GM23338 (cell line): Measurements from ENCODE around the gene COL16A1. TPM values are rescaled to one million over a fixed set of nuclear protein-coding genes. Genes with fewer than 3 reads are reported as not detected.

ENCODE experiments used
- ATAC-seq: fragments of 200-7000 bp; cut with Tn5 transposase; 3 replicates; pipeline ENCODE4 v1.9.1; 2020
- DNase-seq: peaks from one replicate; pipeline ENCODE4 v3.0.0-alpha.2; 2015; ENCODE audit warnings: low spot score
- H2AFZ ChIP-seq: fragments of 200-600 bp; sonication (generic); 2 replicates; pipeline ENCODE4 v1.8.0; 2016; ENCODE audit warnings: antibody characterized with exemption, mild to moderate bottlenecking, moderate library complexity
- H3F3A ChIP-seq: fragments of 200-600 bp; sonication (generic); replicated peaks from 2 replicates; pipeline ENCODE4 v1.8.0; 2017; ENCODE audit warnings: antibody characterized with exemption, mixed run types, low read depth
- H3K27ac ChIP-seq: fragments of 200-600 bp; sonication (generic); 2 replicates; pipeline ENCODE4 v1.6.1; 2016; ENCODE audit warnings: low read depth
- H3K27me3 ChIP-seq: fragments of 200-600 bp; sonication (generic); 2 replicates; pipeline ENCODE4 v1.8.0; 2016; ENCODE audit warnings: mild to moderate bottlenecking, mixed run types, moderate library complexity; ENCODE audit not compliant: insufficient read depth
- H3K36me3 ChIP-seq: fragments of 200-600 bp; sonication (generic); 2 replicates; pipeline ENCODE4 v1.8.0; 2016; ENCODE audit warnings: mild to moderate bottlenecking; ENCODE audit not compliant: insufficient read depth
- H3K4me1 ChIP-seq: fragments of 200-600 bp; sonication (generic); 2 replicates; pipeline ENCODE4 v1.8.0; 2016; ENCODE audit warnings: mild to moderate bottlenecking, moderate library complexity; ENCODE audit not compliant: insufficient read depth
- H3K4me2 ChIP-seq: fragments of 200-600 bp; sonication (generic); 2 replicates; pipeline ENCODE4 v1.7.1; 2017; ENCODE audit warnings: mixed run types
- H3K4me3 ChIP-seq: fragments of 200-600 bp; sonication (generic); 2 replicates; pipeline ENCODE4 v1.6.1; 2016; ENCODE audit warnings: mixed run types
- H3K79me2 ChIP-seq: fragments of 200-600 bp; sonication (generic); replicated peaks from 2 replicates; pipeline ENCODE4 v1.8.0; 2017; ENCODE audit warnings: mild to moderate bottlenecking; ENCODE audit not compliant: insufficient read depth
- H3K9me2 ChIP-seq: fragments of 200-600 bp; sonication (generic); 2 replicates; pipeline ENCODE4 v1.8.0; 2017; ENCODE audit not compliant: insufficient read depth
- H4K20me1 ChIP-seq: fragments of 200-600 bp; sonication (generic); replicated peaks from 2 replicates; pipeline ENCODE4 v1.8.0; 2017; ENCODE audit warnings: mild to moderate bottlenecking; ENCODE audit not compliant: insufficient read depth
- H3K27ac Mint-ChIP-seq: 2 replicates; pipeline ENCODE4 v1.8.0; 2020; ENCODE audit warnings: inconsistent platforms, mild to moderate bottlenecking, moderate library complexity, mixed read lengths
- H3K27me3 Mint-ChIP-seq: 3 replicates; pipeline ENCODE4 v1.8.0; 2022; ENCODE audit warnings: low read depth, mild to moderate bottlenecking, moderate library complexity, mixed read lengths, inconsistent platforms; ENCODE audit not compliant: insufficient read depth, poor library complexity
- H3K36me3 Mint-ChIP-seq: 3 replicates; pipeline ENCODE4 v1.8.0; 2021; ENCODE audit warnings: low read depth, mild to moderate bottlenecking, inconsistent platforms, moderate library complexity, mixed read lengths
- H3K4me1 Mint-ChIP-seq: 3 replicates; pipeline ENCODE4 v1.8.0; 2020; ENCODE audit warnings: mild to moderate bottlenecking, inconsistent platforms, mixed read lengths
- H3K4me3 Mint-ChIP-seq: 3 replicates; pipeline ENCODE4 v1.8.0; 2021; ENCODE audit warnings: moderate library complexity, mild to moderate bottlenecking, inconsistent platforms, mixed read lengths
- H3K9me3 Mint-ChIP-seq: 3 replicates; pipeline ENCODE4 v1.8.0; 2020; ENCODE audit warnings: moderate library complexity, mild to moderate bottlenecking, inconsistent platforms, mixed read lengths
- CTCF ChIP-seq, 2 experiments: fragments of 200-600 bp in 1 of 2; sonication (generic) in 1 of 2; conservative IDR thresholded peaks; 2 replicates each; pipeline versions ENCODE4 v1.5.1 to v1.6.1; 2016 to 2017; ENCODE audit warnings: antibody characterized with exemption in 2 of 2, low read depth in 2 of 2, mild to moderate bottlenecking in 2 of 2, moderate library complexity in 1 of 2
- ETS1 ChIP-seq: IDR thresholded peaks from 2 replicates; pipeline ENCODE4 v1.6.1; 2016; ENCODE audit warnings: antibody characterized with exemption
- EZH2 ChIP-seq: fragments of 200-600 bp; sonication (generic); IDR thresholded peaks from one replicate; pipeline ENCODE4 v1.8.0; 2017; ENCODE audit warnings: antibody characterized with exemption, mild to moderate bottlenecking, low read depth; ENCODE audit not compliant: unreplicated experiment
- EZH2phosphoT487 ChIP-seq: fragments of 200-600 bp; sonication (generic); IDR thresholded peaks from one replicate; pipeline ENCODE4 v1.8.1; 2018; ENCODE audit warnings: antibody characterized with exemption; ENCODE audit not compliant: unreplicated experiment
- JUNB ChIP-seq: IDR thresholded peaks from one replicate; pipeline ENCODE4 v1.6.1; 2016; ENCODE audit warnings: antibody characterized with exemption; ENCODE audit not compliant: unreplicated experiment
- REST ChIP-seq: IDR thresholded peaks from one replicate; pipeline ENCODE4 v1.6.1; 2018; ENCODE audit warnings: antibody characterized with exemption; ENCODE audit not compliant: unreplicated experiment
- STAT1 ChIP-seq: IDR thresholded peaks from one replicate; pipeline ENCODE4 v1.6.1; 2016; ENCODE audit warnings: antibody characterized with exemption; ENCODE audit not compliant: unreplicated experiment
- polyA plus RNA-seq: library from polyadenylated mRNA; unstranded; fragments of >200 nt; fragmentation: Nextera tagmentation; extraction: Ambion mirVana; gene quantifications from 2 replicates; pipeline ENCODE4 v1.2.1, GENCODE V29; 2016
- total RNA-seq: library from RNA; depleted of rRNA; stranded (reverse); fragments of >200 nt; shearing (Covaris generic); gene quantifications from 2 replicates; pipeline ENCODE4 v1.2.3, GENCODE V29; 2014
- TF ChIP-seq, protein P1 (sequence below): fragments of 250-450 bp; sonication (Bioruptor Pico); IDR thresholded peaks from 2 replicates; pipeline ENCODE4 v1.5.0; 2020; ENCODE audit warnings: mild to moderate bottlenecking, moderate library complexity

COL16A1 gene
- total and polyA plus RNA-seq, 2 experiments from 2014 or later = 4.2 to 13.2 TPM

DNA sequence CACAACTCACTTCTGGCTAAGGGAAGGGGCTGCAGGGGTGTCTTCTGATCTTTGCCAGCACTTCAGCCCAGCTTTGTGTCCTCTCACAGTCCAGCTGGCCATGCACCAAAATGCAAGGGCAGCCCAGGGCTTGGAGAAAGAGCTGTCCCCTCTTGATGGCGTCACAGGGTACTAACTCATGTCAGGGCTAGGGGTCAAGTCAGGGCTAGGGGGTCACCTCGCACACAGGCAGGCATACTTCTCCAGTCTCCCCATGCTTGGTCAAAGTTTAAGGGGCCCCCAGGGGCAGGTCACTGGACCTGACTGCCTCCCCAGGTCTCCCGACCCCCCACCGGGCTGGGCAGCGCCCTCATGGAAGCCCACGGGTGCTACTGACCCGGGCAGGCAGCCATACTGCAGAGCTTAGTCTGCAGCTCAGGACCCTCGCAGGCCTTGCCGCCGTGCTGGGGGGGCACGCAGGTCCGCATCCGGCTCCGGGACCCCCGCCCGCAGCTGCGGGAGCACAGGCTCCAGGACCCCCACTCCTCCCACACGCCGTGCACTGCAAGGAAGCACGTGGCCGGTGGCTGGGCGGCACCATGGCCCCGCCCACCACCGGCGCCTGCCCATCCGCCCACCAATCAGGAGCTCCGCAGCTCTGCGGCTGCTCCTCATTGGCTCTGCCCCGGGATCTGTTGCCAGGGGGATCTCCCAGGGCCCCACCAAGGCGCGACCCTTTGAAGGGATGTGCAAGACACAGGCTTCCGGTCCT is 38.8 kb upstream of the COL16A1 start:
- Mint-ChIP-seq H3K36me3 (no peaks in the 10 kb centered on the region; the same call in 2 of the 3 replicates), H3K27me3 (peaks cover 9% of the 10 kb centered on the region), H3K9me3 (no peaks in the 10 kb centered on the region), H3K27ac (no peak overlapping the region), H3K4me1 (peaks cover 34% of the 10 kb centered on the region), H3K4me3 (no peak overlapping the region)
- H3F3A ChIP-seq = no peaks in the 10 kb centered on the region
- H3K27me3 ChIP-seq = no peaks in the 10 kb centered on the region
- H4K20me1 ChIP-seq = no peaks in the 10 kb centered on the region
- H3K36me3 ChIP-seq = no peaks in the 10 kb centered on the region
- no peak overlapping the region for H3K4me3 ChIP-seq
- peak; percentile 74 for DNase-seq
- H3K27ac ChIP-seq = no peak overlapping the region
- H3K4me2 ChIP-seq = no peak overlapping the region
- no peaks in the 10 kb centered on the region for H3K9me2 ChIP-seq
- H2AFZ ChIP-seq = no peak overlapping the region
- ATAC-seq = peak; percentile 45
- TF ChIP-seq STAT1 (no peak), ETS1 (no peak), REST (no peak), JUNB (no peak), EZH2phosphoT487 (no peak), EZH2 (no peak), CTCF (conservative IDR thresholded peaks at IDR 0.05; ENCODE audit: low read depth in 2 of 2) (no peak)
- TF ChIP-seq, protein P1, sequence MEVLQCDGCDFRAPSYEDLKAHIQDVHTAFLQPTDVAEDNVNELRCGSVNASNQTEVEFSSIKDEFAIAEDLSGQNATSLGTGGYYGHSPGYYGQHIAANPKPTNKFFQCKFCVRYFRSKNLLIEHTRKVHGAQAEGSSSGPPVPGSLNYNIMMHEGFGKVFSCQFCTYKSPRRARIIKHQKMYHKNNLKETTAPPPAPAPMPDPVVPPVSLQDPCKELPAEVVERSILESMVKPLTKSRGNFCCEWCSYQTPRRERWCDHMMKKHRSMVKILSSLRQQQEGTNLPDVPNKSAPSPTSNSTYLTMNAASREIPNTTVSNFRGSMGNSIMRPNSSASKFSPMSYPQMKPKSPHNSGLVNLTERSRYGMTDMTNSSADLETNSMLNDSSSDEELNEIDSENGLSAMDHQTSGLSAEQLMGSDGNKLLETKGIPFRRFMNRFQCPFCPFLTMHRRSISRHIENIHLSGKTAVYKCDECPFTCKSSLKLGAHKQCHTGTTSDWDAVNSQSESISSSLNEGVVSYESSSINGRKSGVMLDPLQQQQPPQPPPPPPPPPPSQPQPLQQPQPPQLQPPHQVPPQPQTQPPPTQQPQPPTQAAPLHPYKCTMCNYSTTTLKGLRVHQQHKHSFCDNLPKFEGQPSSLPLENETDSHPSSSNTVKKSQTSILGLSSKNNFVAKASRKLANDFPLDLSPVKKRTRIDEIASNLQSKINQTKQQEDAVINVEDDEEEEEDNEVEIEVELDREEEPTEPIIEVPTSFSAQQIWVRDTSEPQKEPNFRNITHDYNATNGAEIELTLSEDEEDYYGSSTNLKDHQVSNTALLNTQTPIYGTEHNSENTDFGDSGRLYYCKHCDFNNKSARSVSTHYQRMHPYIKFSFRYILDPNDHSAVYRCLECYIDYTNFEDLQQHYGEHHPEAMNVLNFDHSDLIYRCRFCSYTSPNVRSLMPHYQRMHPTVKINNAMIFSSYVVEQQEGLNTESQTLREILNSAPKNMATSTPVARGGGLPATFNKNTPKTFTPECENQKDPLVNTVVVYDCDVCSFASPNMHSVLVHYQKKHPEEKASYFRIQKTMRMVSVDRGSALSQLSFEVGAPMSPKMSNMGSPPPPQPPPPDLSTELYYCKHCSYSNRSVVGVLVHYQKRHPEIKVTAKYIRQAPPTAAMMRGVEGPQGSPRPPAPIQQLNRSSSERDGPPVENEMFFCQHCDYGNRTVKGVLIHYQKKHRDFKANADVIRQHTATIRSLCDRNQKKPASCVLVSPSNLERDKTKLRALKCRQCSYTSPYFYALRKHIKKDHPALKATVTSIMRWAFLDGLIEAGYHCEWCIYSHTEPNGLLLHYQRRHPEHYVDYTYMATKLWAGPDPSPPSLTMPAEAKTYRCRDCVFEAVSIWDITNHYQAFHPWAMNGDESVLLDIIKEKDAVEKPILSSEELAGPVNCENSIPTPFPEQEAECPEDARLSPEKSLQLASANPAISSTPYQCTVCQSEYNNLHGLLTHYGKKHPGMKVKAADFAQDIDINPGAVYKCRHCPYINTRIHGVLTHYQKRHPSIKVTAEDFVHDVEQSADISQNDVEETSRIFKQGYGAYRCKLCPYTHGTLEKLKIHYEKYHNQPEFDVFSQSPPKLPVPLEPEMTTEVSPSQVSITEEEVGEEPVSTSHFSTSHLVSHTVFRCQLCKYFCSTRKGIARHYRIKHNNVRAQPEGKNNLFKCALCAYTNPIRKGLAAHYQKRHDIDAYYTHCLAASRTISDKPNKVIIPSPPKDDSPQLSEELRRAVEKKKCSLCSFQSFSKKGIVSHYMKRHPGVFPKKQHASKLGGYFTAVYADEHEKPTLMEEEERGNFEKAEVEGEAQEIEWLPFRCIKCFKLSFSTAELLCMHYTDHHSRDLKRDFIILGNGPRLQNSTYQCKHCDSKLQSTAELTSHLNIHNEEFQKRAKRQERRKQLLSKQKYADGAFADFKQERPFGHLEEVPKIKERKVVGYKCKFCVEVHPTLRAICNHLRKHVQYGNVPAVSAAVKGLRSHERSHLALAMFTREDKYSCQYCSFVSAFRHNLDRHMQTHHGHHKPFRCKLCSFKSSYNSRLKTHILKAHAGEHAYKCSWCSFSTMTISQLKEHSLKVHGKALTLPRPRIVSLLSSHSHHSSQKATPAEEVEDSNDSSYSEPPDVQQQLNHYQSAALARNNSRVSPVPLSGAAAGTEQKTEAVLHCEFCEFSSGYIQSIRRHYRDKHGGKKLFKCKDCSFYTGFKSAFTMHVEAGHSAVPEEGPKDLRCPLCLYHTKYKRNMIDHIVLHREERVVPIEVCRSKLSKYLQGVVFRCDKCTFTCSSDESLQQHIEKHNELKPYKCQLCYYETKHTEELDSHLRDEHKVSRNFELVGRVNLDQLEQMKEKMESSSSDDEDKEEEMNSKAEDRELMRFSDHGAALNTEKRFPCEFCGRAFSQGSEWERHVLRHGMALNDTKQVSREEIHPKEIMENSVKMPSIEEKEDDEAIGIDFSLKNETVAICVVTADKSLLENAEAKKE (CRISPR knock-in tag) = no peak
- no peaks in the 10 kb centered on the region for H3K79me2 ChIP-seq
- peaks cover 14% of the 10 kb centered on the region for H3K4me1 ChIP-seq
